K562 (cell line): ENCODE data around the gene MAST1. TPM values are rescaled to one million over a fixed set of nuclear protein-coding genes. Genes with fewer than 3 reads are reported as not detected.

Source experiments
- CBFA2T3 ChIP-seq: fragments of 450-650 bp; IDR thresholded peaks from 2 replicates; pipeline ENCODE4 v1.6.1; 2017
- EGR1 ChIP-seq: fragments of 450-650 bp; conservative IDR thresholded peaks from 2 replicates; pipeline ENCODE4 v1.6.1; 2017; ENCODE audit warnings: mild to moderate bottlenecking
- EHMT2 ChIP-seq: fragments of 450-650 bp; IDR thresholded peaks from 2 replicates; pipeline ENCODE4 v1.6.1; 2018; ENCODE audit warnings: antibody characterized with exemption
- ELK1 ChIP-seq: sonication (generic); formaldehyde crosslinking; IDR thresholded peaks from 2 replicates; pipeline ENCODE4 v1.8.1; 2022; ENCODE audit warnings: missing genetic modification reagents
- GTF2A2 ChIP-seq: IDR thresholded peaks from 2 replicates; pipeline ENCODE4 v1.6.1; 2016; ENCODE audit warnings: mild to moderate bottlenecking, missing genetic modification characterization, missing compliant biosample characterization
- KDM2B ChIP-seq: fragments of 250-450 bp; sonication (Bioruptor Pico); IDR thresholded peaks from 2 replicates; pipeline ENCODE4 v1.8.0; 2021; ENCODE audit warnings: mild to moderate bottlenecking, moderate library complexity
- KLF1 ChIP-seq: fragments of 450-650 bp; IDR thresholded peaks from 2 replicates; pipeline ENCODE4 v1.6.1; 2016; ENCODE audit warnings: missing genetic modification characterization, missing compliant biosample characterization
- MAX ChIP-seq: sonication (generic); formaldehyde crosslinking; IDR thresholded peaks from 2 replicates; pipeline ENCODE4 v1.9.0; 2022; ENCODE audit warnings: mild to moderate bottlenecking, missing genetic modification reagents
- PATZ1 ChIP-seq: fragments of 250-450 bp; sonication (Bioruptor Pico); IDR thresholded peaks from 2 replicates; pipeline ENCODE4 v1.5.0; 2020; ENCODE audit warnings: mild to moderate bottlenecking, borderline replicate concordance
- PHF20 ChIP-seq: fragments of 450-650 bp; IDR thresholded peaks from 2 replicates; pipeline ENCODE4 v1.6.1; 2018; ENCODE audit not compliant: partially characterized antibody
- PTTG1 ChIP-seq: fragments of 450-650 bp; IDR thresholded peaks from 2 replicates; pipeline ENCODE4 v1.6.1; 2016; ENCODE audit warnings: low read depth, mild to moderate bottlenecking, missing genetic modification characterization, missing compliant biosample characterization
- USF1 ChIP-seq: sonication (generic); formaldehyde crosslinking; IDR thresholded peaks from 2 replicates; pipeline ENCODE4 v1.9.0; 2022; ENCODE audit warnings: mild to moderate bottlenecking, missing genetic modification reagents
- ZBTB33 ChIP-seq: sonication (generic); formaldehyde crosslinking; IDR thresholded peaks from 2 replicates; pipeline ENCODE4 v1.8.1; 2023; ENCODE audit warnings: mild to moderate bottlenecking, missing genetic modification reagents
- ZBTB43 ChIP-seq: sonication (generic); formaldehyde crosslinking; IDR thresholded peaks from 2 replicates; pipeline ENCODE4 v1.8.0; 2023; ENCODE audit warnings: mild to moderate bottlenecking, missing genetic modification reagents
- ZNF146 ChIP-seq: IDR thresholded peaks from one replicate; pipeline ENCODE4 v1.6.1; 2018; ENCODE audit warnings: missing compliant biosample characterization; ENCODE audit not compliant: unreplicated experiment
- ZNF277 ChIP-seq: fragments of 250-450 bp; sonication (Bioruptor Pico); IDR thresholded peaks from 2 replicates; pipeline ENCODE4 v1.8.0; 2022; ENCODE audit warnings: inconsistent platforms, mild to moderate bottlenecking, moderate library complexity, borderline replicate concordance
- polyA plus RNA-seq, 8 experiments: library from polyadenylated mRNA; depleted of rRNA in 4 of 8; stranded (reverse) in 5 of 8; unstranded in 3 of 8; fragments of >200 nt; fragmentation: Nextera tagmentation in 2 of 8; fragmentation: Illumina TruSeq in 1 of 8; extraction: Ambion mirVana in 2 of 8; extraction: Trizol in 1 of 8; gene quantifications; 2 replicates each; pipeline versions ENCODE4 v1.2.1 to v1.2.3, GENCODE V29; 2011 to 2014; ENCODE audit warnings: inconsistent platforms in 1 of 8, missing spikeins in 1 of 8
- total RNA-seq, 7 experiments: library from RNA; depleted of rRNA in 6 of 7; stranded (reverse); fragments of >200 nt in 6 of 7; fragmentation: Illumina TruSeq in 2 of 7; extraction: Trizol in 2 of 7; gene quantifications; 2 replicates each; pipeline versions ENCODE4 v1.2.1 to v1.2.3, GENCODE V29; 2011 to 2021; ENCODE audit warnings: low replicate concordance in 1 of 7

MAST1 gene
- total and polyA plus RNA-seq, 9 of the 15 experiments (the other 6 are each of a cell fraction or from before 2014, with no cell fraction given): 0.48 to 10.3 (median 3.9) TPM

- TF ChIP-seq PATZ1 (CRISPR knock-in tag): no peak
- TF ChIP-seq USF1 (CRISPR knock-in tag): peak; percentile 25; the same call in 1 of the 2 replicates
- TF ChIP-seq ZBTB33 (CRISPR knock-in tag): peak; percentile 48; the same call in 1 of the 2 replicates
- TF ChIP-seq EHMT2: no peak
- TF ChIP-seq ZNF277 (CRISPR knock-in tag): no peak
- peak; percentile 87 for TF ChIP-seq GTF2A2 (tag)
- peak; percentile 61 for TF ChIP-seq PHF20
- TF ChIP-seq EGR1: peak; percentile 84
- peak; percentile 71 for TF ChIP-seq KDM2B (CRISPR knock-in tag)
- no peak for TF ChIP-seq ELK1 (CRISPR knock-in tag)
- TF ChIP-seq KLF1 (tag): no peak
- TF ChIP-seq ZBTB43: no peak; the same call in 1 of the 2 replicates
- no peak for TF ChIP-seq ZNF146 (CRISPR knock-in tag)
- TF ChIP-seq MAX: peak; percentile 95
- no peak for TF ChIP-seq PTTG1 (tag)
- TF ChIP-seq CBFA2T3: peak; percentile 19; the same call in 1 of the 2 replicates
Measured at GRCh38 chr19:12791345-12792050, 46.8 kb upstream of the MAST1 start, which contains the start of gene JUNB (continued).
